Kidney capillary endothelial cell (primary cell): Measurements from ENCODE around the gene TGFB2.
A peak's percentile ranks its signal among the peaks of the same experiment; 100 is the strongest.

Experiments used
- DNase-seq: peaks from one replicate; pipeline ENCODE4 v3.0.0-alpha.2; 2018; ENCODE audit warnings: low spot score

Gene TGFB2

GRCh38 chr1:218425647-218426342 is 80.7 kb downstream of the TGFB2 start:
- DNase-seq, result no peak

- DNase-seq, result no peak
Observed at GRCh38 chr1:218426343-218426657, 81.2 kb downstream of the TGFB2 start.

GRCh38 chr1:218429301-218429700 is 84.2 kb downstream of the TGFB2 start:
- no peak for DNase-seq

GRCh38 chr1:218430346-218430745 is 85.2 kb downstream of the TGFB2 start:
- DNase-seq, result no peak

- DNase-seq, result no peak
Observed at GRCh38 chr1:218430822-218431221, 85.7 kb downstream of the TGFB2 start.

GRCh38 chr1:218431476-218431875 is 86.3 kb downstream of the TGFB2 start:
- DNase-seq, result no peak

- no peak for DNase-seq
Observed at GRCh38 chr1:218433744-218434143, 88.6 kb downstream of the TGFB2 start.

GRCh38 chr1:218435528-218435927 is 90.4 kb downstream of the TGFB2 start:
- DNase-seq, result no peak

GRCh38 chr1:218436346-218436745 is 91.2 kb downstream of the TGFB2 start:
- DNase-seq, result no peak

- no peak for DNase-seq
Observed at GRCh38 chr1:218436997-218437396, 91.9 kb downstream of the TGFB2 start.

- DNase-seq, result no peak
Observed at GRCh38 chr1:218439541-218440295, 94.6 kb downstream of the TGFB2 start.

- no peak for DNase-seq
Observed at GRCh38 chr1:218443255-218443654, 98.1 kb downstream of the TGFB2 start.

- no peak for DNase-seq
Observed at GRCh38 chr1:218444173-218444572, 99.0 kb downstream of the TGFB2 start.

GRCh38 chr1:218444588-218444987 is 99.5 kb downstream of the TGFB2 start:
- no peak for DNase-seq

- no peak for DNase-seq
Observed at GRCh38 chr1:218447010-218447689, 102.0 kb downstream of the TGFB2 start.

GRCh38 chr1:218451415-218451814 is 106.3 kb downstream of the TGFB2 start:
- DNase-seq, result no peak

GRCh38 chr1:218454700-218455282 is 109.7 kb downstream of the TGFB2 start:
- DNase-seq, result no peak

- DNase-seq, result no peak
Observed at GRCh38 chr1:218456444-218456843, 111.3 kb downstream of the TGFB2 start.

- no peak for DNase-seq
Observed at GRCh38 chr1:218459450-218459849, 114.3 kb downstream of the TGFB2 start.

- DNase-seq, result peak; percentile 74
Observed at GRCh38 chr1:218459878-218460711, 115.0 kb downstream of the TGFB2 start.

GRCh38 chr1:218461351-218461750 is 116.2 kb downstream of the TGFB2 start:
- DNase-seq, result no peak

- DNase-seq, result no peak
Observed at GRCh38 chr1:218462116-218462515, 117.0 kb downstream of the TGFB2 start.
